Stimulated activated CD4-positive, alpha-beta T cell treated with anti-CD3 and anti-CD28 coated beads, TNF-alpha, amount 100 ng/mL, for 1 hour (primary cell): ENCODE results near the gene TPRA1.
A peak's percentile ranks its signal among the peaks of the same experiment; 100 is the strongest.

Source experiments
- DNase-seq, 3 donors: peaks; one replicate each; pipeline ENCODE4 v3.0.0-alpha.2; 2020; ENCODE audit warnings: low read depth in 3 of 3, low spot score in 1 of 3

TPRA1 gene

GRCh38 chr3:127566833-127567232 is 23.7 kb downstream of the TPRA1 start:
- no peak for DNase-seq

- no peak for DNase-seq
Observed at GRCh38 chr3:127565711-127566110, 24.8 kb downstream of the TPRA1 start.

GRCh38 chr3:127560051-127560787 is 30.3 kb downstream of the TPRA1 start:
- no peak for DNase-seq

- DNase-seq: no peak
Observed at GRCh38 chr3:127556565-127556964, 34.0 kb downstream of the TPRA1 start.

GRCh38 chr3:127555108-127555507 is 35.4 kb downstream of the TPRA1 start:
- no peak for DNase-seq

GRCh38 chr3:127552038-127552437 is 38.5 kb downstream of the TPRA1 start:
- DNase-seq: no peak

- no peak for DNase-seq
Observed at GRCh38 chr3:127551178-127551577, 39.4 kb downstream of the TPRA1 start.

GRCh38 chr3:127550468-127551157 is 39.9 kb downstream of the TPRA1 start:
- DNase-seq: no peak

- no peak for DNase-seq
Observed at GRCh38 chr3:127549826-127550467, 40.6 kb downstream of the TPRA1 start.

GRCh38 chr3:127547761-127548605 is 42.5 kb downstream of the TPRA1 start:
- peak; percentile 35 to 75 (median 47) for DNase-seq

- DNase-seq: no peak
Observed at GRCh38 chr3:127546970-127547733, 43.4 kb downstream of the TPRA1 start.

- no peak for DNase-seq
Observed at GRCh38 chr3:127546554-127546953, 44.0 kb downstream of the TPRA1 start.

- DNase-seq: no peak
Observed at GRCh38 chr3:127545711-127546457, 44.6 kb downstream of the TPRA1 start.

- DNase-seq: no peak
Observed at GRCh38 chr3:127545216-127545615, 45.3 kb downstream of the TPRA1 start.

- no peak for DNase-seq
Observed at GRCh38 chr3:127544803-127545201, 45.7 kb downstream of the TPRA1 start.

- DNase-seq: peak; percentile 18 to 53 (median 22)
Observed at GRCh38 chr3:127544192-127544802, 46.2 kb downstream of the TPRA1 start.

- no peak for DNase-seq
Observed at GRCh38 chr3:127543441-127543840, 47.1 kb downstream of the TPRA1 start.

- DNase-seq: no peak
Observed at GRCh38 chr3:127542441-127542952, 48.0 kb downstream of the TPRA1 start.

- DNase-seq: no peak
Observed at GRCh38 chr3:127541320-127541719, 49.2 kb downstream of the TPRA1 start.
